ENCODE measurements around the gene CDH4. TPM values are rescaled to one million over a fixed set of nuclear protein-coding genes. Genes with fewer than 3 reads are reported as not detected.

The CDH4 gene
- total and polyA plus RNA-seq, 4 experiments from 2014 or later = 0.39 to 1.1 (median 0.41) TPM; not detected in 1

DNA sequence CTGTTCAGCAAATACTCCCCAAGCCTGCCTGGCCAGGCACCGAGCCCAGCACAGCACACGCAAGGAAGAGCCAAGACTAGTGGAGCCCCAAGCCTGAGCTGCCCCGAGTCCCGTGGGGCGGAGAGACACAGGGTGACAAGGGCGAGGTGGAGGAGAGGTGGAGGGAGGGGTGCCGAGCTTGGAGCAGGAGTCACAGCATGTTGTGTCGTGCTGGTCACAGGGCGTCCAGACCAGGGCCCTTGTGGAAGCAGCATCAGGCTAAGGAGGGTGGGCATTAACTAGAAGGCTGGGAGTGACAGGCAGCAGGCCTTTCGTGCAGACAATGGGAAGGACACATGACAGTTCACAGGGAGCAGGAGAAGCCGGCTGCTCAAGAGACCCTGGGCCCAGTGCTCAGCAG lies 422.1 kb downstream of the CDH4 start:
- H3K4me1 Mint-ChIP-seq = peaks cover 0 to 4% (median 0%) of the 10 kb centered on the region in 4 donors
- H3K4me3 ChIP-seq (ENCODE audit: low read length in 2 of 2) = no peak overlapping the region
- H3K27ac ChIP-seq (ENCODE audit: low read depth, low read length) = no peak overlapping the region
- intact Hi-C loops (cut with micrococcal nuclease) = no loop called here
- no peak overlapping the region for H3K27ac Mint-ChIP-seq
- peaks cover 4 to 5% of the 10 kb centered on the region in 2 donors for H3K27me3 Mint-ChIP-seq
- no peaks in the 10 kb centered on the region for H3K9me3 ChIP-seq (ENCODE audit: control insufficient read depth in 1 of 2, low read length in 2 of 2)
- CTCF ChIA-PET (ENCODE audit: partially characterized antibody) = no interaction called here
- no peaks in the 10 kb centered on the region for H3K27me3 ChIP-seq (ENCODE audit: insufficient read depth, low read length)
- H3K36me3 Mint-ChIP-seq = no peaks in the 10 kb centered on the region
- H3K4me3 Mint-ChIP-seq = no peak overlapping the region
- H3K36me3 ChIP-seq (ENCODE audit: insufficient read depth, low read length) = no peaks in the 10 kb centered on the region
- POLR2A ChIA-PET (ENCODE audit: partially characterized antibody) = no interaction called here
- no peaks in the 10 kb centered on the region for H3K4me1 ChIP-seq (ENCODE audit: insufficient read depth, low read length)
- peaks cover 0 to 6% (median 0%) of the 10 kb centered on the region in 8 donors for H3K9me3 Mint-ChIP-seq
- no peak for DNase-seq

DNA sequence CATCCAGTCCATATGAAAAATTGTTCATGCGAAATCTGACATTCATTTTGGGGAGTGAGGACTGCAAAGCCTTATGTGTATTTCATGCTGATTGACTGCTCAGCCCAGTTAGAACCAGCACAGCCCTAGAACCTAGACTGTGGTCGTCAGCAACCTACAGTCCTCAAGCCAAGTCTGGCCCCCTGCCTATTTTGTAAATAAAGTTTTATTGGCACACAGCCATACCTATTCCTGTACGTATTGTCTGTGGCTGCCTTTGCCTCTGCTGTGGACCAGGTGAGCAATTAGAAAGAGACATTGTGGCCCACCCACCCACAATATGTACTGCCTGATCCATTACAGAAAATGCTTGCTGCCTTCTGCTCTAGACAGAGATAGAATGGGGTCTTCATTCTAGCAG lies 422.6 kb downstream of the CDH4 start:
- no peak overlapping the region for H3K27ac Mint-ChIP-seq
- no peaks in the 10 kb centered on the region for H3K36me3 Mint-ChIP-seq
- H3K27ac ChIP-seq (ENCODE audit: low read depth, low read length) = no peak overlapping the region
- POLR2A ChIA-PET (ENCODE audit: partially characterized antibody) = no interaction called here
- intact Hi-C loops (cut with micrococcal nuclease) = no loop called here
- H3K9me3 Mint-ChIP-seq = peaks cover 0 to 6% (median 0%) of the 10 kb centered on the region in 8 donors
- no peak for DNase-seq
- no peaks in the 10 kb centered on the region for H3K4me1 ChIP-seq (ENCODE audit: insufficient read depth, low read length)
- no peak overlapping the region for H3K4me3 ChIP-seq (ENCODE audit: low read length in 2 of 2)
- H3K4me3 Mint-ChIP-seq = no peak overlapping the region
- H3K27me3 Mint-ChIP-seq = peaks cover 4 to 5% of the 10 kb centered on the region in 2 donors
- no peaks in the 10 kb centered on the region for H3K36me3 ChIP-seq (ENCODE audit: insufficient read depth, low read length)
- CTCF ChIA-PET (ENCODE audit: partially characterized antibody) = no interaction called here
- peaks cover 0 to 4% (median 0%) of the 10 kb centered on the region in 4 donors for H3K4me1 Mint-ChIP-seq
- H3K27me3 ChIP-seq (ENCODE audit: insufficient read depth, low read length) = no peaks in the 10 kb centered on the region
- H3K9me3 ChIP-seq (ENCODE audit: control insufficient read depth in 1 of 2, low read length in 2 of 2) = no peaks in the 10 kb centered on the region

DNA sequence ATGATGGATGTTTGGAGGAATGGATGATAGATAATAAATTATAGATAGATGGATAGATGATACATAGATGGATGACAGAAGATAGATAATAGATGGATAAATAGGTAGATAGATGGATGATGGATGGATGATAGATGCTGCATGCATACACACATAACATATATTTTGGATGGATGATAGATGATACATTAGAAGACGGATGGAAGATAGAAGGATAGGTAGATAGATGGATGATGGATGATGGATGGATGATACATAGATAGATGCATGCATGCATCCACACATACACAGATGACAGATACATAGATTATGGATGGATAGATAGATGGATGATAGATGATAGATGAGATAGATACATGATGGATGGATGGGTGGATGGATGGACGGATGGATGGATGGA lies 425.9 kb downstream of the CDH4 start:
- no peak overlapping the region for H3K27ac Mint-ChIP-seq
- no peaks in the 10 kb centered on the region for H3K36me3 ChIP-seq (ENCODE audit: insufficient read depth, low read length)
- DNase-seq = no peak
- CTCF ChIA-PET (ENCODE audit: partially characterized antibody) = no interaction called here
- no peak overlapping the region for H3K27ac ChIP-seq (ENCODE audit: low read depth, low read length)
- H3K9me3 Mint-ChIP-seq = peaks cover 0 to 3% (median 0%) of the 10 kb centered on the region in 8 donors
- no peaks in the 10 kb centered on the region for H3K27me3 ChIP-seq (ENCODE audit: insufficient read depth, low read length)
- H3K27me3 Mint-ChIP-seq = peaks cover 4 to 5% of the 10 kb centered on the region in 2 donors
- no peak overlapping the region for H3K4me3 Mint-ChIP-seq
- no peaks in the 10 kb centered on the region for H3K9me3 ChIP-seq (ENCODE audit: control insufficient read depth in 1 of 2, low read length in 2 of 2)
- no peak overlapping the region for H3K4me3 ChIP-seq (ENCODE audit: low read length in 2 of 2)
- H3K4me1 Mint-ChIP-seq = peaks cover 0 to 4% (median 0%) of the 10 kb centered on the region in 4 donors
- POLR2A ChIA-PET (ENCODE audit: partially characterized antibody) = no interaction called here
- no peaks in the 10 kb centered on the region for H3K36me3 Mint-ChIP-seq
- H3K4me1 ChIP-seq (ENCODE audit: insufficient read depth, low read length) = no peaks in the 10 kb centered on the region
- intact Hi-C loops (cut with micrococcal nuclease) = no loop called here

DNA sequence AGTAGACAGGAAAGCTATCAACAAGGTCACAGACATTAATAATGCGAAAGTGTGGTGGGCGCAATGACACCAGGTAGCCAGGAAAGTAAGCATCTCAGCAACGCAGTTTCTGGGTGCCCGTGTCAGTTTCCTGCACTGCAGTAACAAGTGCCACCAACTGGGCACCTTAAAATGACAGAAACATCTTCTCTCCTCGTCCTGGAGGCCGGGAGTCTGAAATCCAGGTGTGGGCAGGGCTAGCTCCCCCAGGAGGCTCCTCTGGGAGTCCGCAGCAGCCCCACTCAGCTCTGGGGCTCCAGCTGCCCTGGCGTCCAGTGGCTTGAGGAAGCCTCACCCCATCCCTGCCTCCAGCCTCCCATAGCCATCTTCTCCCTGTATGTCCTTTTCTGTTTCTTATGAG lies 426.4 kb downstream of the CDH4 start:
- H3K4me1 Mint-ChIP-seq = peaks cover 0 to 4% (median 0%) of the 10 kb centered on the region in 4 donors
- H3K27me3 ChIP-seq (ENCODE audit: insufficient read depth, low read length) = no peaks in the 10 kb centered on the region
- no peak for DNase-seq
- ChIA-PET POLR2A (ENCODE audit: partially characterized antibody) (no interaction called here), CTCF (ENCODE audit: partially characterized antibody) (no interaction called here)
- no peaks in the 10 kb centered on the region for H3K36me3 Mint-ChIP-seq
- no peak overlapping the region for H3K4me3 ChIP-seq (ENCODE audit: low read length in 2 of 2)
- no peak overlapping the region for H3K4me3 Mint-ChIP-seq
- peaks cover 0 to 3% (median 0%) of the 10 kb centered on the region in 8 donors for H3K9me3 Mint-ChIP-seq
- no peaks in the 10 kb centered on the region for H3K36me3 ChIP-seq (ENCODE audit: insufficient read depth, low read length)
- no peaks in the 10 kb centered on the region for H3K4me1 ChIP-seq (ENCODE audit: insufficient read depth, low read length)
- intact Hi-C loops (cut with micrococcal nuclease) = no loop called here
- no peak overlapping the region for H3K27ac ChIP-seq (ENCODE audit: low read depth, low read length)
- H3K27ac Mint-ChIP-seq = no peak overlapping the region
- H3K9me3 ChIP-seq (ENCODE audit: control insufficient read depth in 1 of 2, low read length in 2 of 2) = no peaks in the 10 kb centered on the region
- peaks cover 4 to 5% of the 10 kb centered on the region in 2 donors for H3K27me3 Mint-ChIP-seq

DNA sequence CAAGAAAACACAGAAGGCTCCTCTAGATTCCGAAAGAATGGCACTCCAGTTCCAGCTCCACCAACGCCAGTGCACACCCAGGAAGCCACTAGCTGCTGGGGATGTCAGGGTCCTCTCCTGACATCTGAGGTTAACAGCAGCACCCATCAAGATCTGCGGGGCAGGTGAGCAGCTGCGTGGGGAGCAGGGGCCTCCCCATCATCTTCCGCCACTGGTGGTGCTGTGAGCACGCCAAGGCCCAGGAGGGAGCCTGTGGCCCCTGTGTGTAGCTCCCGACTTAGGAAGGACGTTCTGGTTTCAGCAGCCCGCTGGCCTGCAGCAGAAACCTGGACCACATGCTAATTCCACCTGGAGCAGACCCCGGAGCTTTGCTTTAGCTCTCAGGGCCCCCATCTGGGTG lies 427.4 kb downstream of the CDH4 start:
- intact Hi-C loops (cut with micrococcal nuclease) = no loop called here

DNA sequence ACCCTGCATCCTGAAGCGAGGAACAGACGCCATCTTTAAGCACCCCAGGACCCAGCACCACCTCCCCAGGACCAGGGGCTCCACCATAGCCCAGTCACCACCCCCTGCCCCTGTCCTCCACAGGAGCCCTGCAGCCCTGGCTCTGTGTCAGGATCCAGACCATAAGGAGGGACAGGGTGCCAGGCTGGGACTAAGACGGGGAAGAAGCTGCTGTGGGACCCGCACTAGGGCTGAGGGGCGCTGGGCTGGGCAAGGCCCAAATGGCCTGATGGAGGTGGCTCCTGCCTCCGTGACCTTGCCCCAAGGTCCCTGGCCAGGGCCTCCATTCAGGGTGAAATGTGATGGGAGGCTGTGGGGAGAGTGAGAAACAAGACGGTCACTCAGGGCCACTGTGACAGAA lies 428.0 kb downstream of the CDH4 start:
- Mint-ChIP-seq H3K4me3 (no peak overlapping the region), H3K27ac (no peak overlapping the region), H3K27me3 (peaks cover 2 to 5% of the 10 kb centered on the region in 2 donors), H3K36me3 (no peaks in the 10 kb centered on the region), H3K4me1 (peaks cover 0 to 4% (median 0%) of the 10 kb centered on the region in 4 donors), H3K9me3 (peaks cover 0 to 3% (median 0%) of the 10 kb centered on the region in 8 donors)
- ChIA-PET CTCF (ENCODE audit: partially characterized antibody) (no interaction called here), POLR2A (ENCODE audit: partially characterized antibody) (no interaction called here)
- H3K4me1 ChIP-seq (ENCODE audit: insufficient read depth, low read length) = no peaks in the 10 kb centered on the region
- no peak for DNase-seq
- H3K36me3 ChIP-seq (ENCODE audit: insufficient read depth, low read length) = no peaks in the 10 kb centered on the region
- H3K27ac ChIP-seq (ENCODE audit: low read depth, low read length) = no peak overlapping the region
- intact Hi-C loops (cut with micrococcal nuclease) = no loop called here
- H3K27me3 ChIP-seq (ENCODE audit: insufficient read depth, low read length) = no peaks in the 10 kb centered on the region
- no peaks in the 10 kb centered on the region for H3K9me3 ChIP-seq (ENCODE audit: control insufficient read depth in 1 of 2, low read length in 2 of 2)
- H3K4me3 ChIP-seq (ENCODE audit: low read length in 2 of 2) = no peak overlapping the region

More for the DNA sequence above, 427.4 kb downstream of the CDH4 start:
- no peak overlapping the region for H3K27ac Mint-ChIP-seq
- no peaks in the 10 kb centered on the region for H3K36me3 Mint-ChIP-seq
- H3K4me3 Mint-ChIP-seq = no peak overlapping the region
- H3K9me3 Mint-ChIP-seq = peaks cover 0 to 3% (median 0%) of the 10 kb centered on the region in 8 donors
- no peaks in the 10 kb centered on the region for H3K9me3 ChIP-seq (ENCODE audit: control insufficient read depth in 1 of 2, low read length in 2 of 2)
- peaks cover 0 to 4% (median 0%) of the 10 kb centered on the region in 4 donors for H3K4me1 Mint-ChIP-seq
- POLR2A ChIA-PET (ENCODE audit: partially characterized antibody) = no interaction called here
- H3K27me3 ChIP-seq (ENCODE audit: insufficient read depth, low read length) = no peaks in the 10 kb centered on the region
- no peak for DNase-seq
- CTCF ChIA-PET (ENCODE audit: partially characterized antibody) = no interaction called here
- H3K36me3 ChIP-seq (ENCODE audit: insufficient read depth, low read length) = no peaks in the 10 kb centered on the region
- no peak overlapping the region for H3K4me3 ChIP-seq (ENCODE audit: low read length in 2 of 2)
- no peaks in the 10 kb centered on the region for H3K4me1 ChIP-seq (ENCODE audit: insufficient read depth, low read length)
- no peak overlapping the region for H3K27ac ChIP-seq (ENCODE audit: low read depth, low read length)
- peaks cover 4 to 5% of the 10 kb centered on the region in 2 donors for H3K27me3 Mint-ChIP-seq

DNA sequence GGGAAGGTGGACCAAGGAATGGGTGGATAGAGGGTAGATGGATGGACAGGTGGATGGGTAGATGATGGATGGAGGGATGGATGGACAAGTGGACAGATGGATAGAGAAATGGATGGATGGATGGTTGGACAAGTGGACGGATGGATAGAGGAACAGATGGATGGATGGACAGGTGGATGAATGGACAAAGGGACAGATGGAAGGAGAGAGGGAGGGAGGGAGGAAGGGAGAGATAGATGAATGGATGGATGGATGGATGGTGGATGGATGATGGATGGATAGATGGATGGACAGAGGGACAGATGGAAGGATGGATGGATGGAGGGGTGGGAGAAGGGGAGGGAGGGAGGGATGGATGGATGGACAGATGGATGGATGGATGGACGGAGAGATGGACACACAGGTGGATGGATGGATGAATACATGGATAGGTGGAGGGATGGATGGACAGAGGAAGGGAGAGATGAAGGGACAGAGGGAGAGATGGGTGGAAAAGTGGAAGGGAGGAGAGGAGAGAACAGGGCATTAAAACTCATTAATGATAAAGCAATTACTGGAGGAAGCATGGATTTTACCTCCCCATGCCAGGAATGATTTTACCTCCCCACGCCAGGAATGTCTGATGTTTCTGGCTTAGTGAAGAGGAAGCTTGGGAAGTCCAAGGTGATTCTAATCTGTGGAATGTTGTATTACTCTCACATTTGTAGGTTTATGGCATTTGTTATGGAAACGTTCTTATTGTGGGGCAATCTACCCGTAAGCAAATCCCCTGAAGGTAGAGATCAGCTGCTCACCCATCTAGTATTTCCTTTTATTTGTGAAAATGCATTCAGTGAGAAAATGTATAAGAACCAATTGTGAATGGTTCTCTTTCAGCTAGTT lies 430.3 kb downstream of the CDH4 start:
- no peaks in the 10 kb centered on the region for H3K27me3 ChIP-seq (ENCODE audit: insufficient read depth, low read length)
- H3K4me1 ChIP-seq (ENCODE audit: insufficient read depth, low read length) = no peaks in the 10 kb centered on the region
- Mint-ChIP-seq H3K9me3 (peaks cover 0 to 3% (median 0%) of the 10 kb centered on the region in 8 donors), H3K4me1 (peaks cover 0 to 4% (median 0%) of the 10 kb centered on the region in 4 donors), H3K27ac (no peak overlapping the region), H3K27me3 (peaks cover 2 to 5% of the 10 kb centered on the region in 2 donors), H3K36me3 (no peaks in the 10 kb centered on the region), H3K4me3 (no peak overlapping the region)
- POLR2A ChIA-PET (ENCODE audit: partially characterized antibody) = no interaction called here
- no peaks in the 10 kb centered on the region for H3K36me3 ChIP-seq (ENCODE audit: insufficient read depth, low read length)
- no peak overlapping the region for H3K4me3 ChIP-seq (ENCODE audit: low read length in 2 of 2)
- H3K9me3 ChIP-seq (ENCODE audit: control insufficient read depth in 1 of 2, low read length in 2 of 2) = no peaks in the 10 kb centered on the region
- intact Hi-C loops (cut with micrococcal nuclease) = no loop called here
- CTCF ChIA-PET (ENCODE audit: partially characterized antibody) = no interaction called here
- H3K27ac ChIP-seq (ENCODE audit: low read depth, low read length) = no peak overlapping the region
- DNase-seq = no peak
